K562 (cell line): ENCODE measurements around the gene HTR2A. TPM values are rescaled to one million over a fixed set of nuclear protein-coding genes. Genes with fewer than 3 reads are reported as not detected.

Experiments used
- ATAC-seq: fragments of 200-7000 bp; cut with Tn5 transposase; 3 replicates; pipeline ENCODE4 v1.9.1; 2020; ENCODE audit warnings: moderate library complexity
- BruUV-seq: library from RNA; stranded (reverse); fragments of 400-500 nt; replicated peaks from 2 replicates; lab custom pipeline; 2021; lab: Mats Ljungman, UMichigan
- CTCF ChIA-PET: fragments of 300-600 bp; formaldehyde crosslinking; extraction: SDS; loops from one replicate; lab custom pipeline; 2021; ENCODE audit warnings: low intra/inter-chr PET ratio; lab: Yijun Ruan, JAX
- POLR2A ChIA-PET: fragments of 300-600, 350-650 bp; sonication (Branson Sonifier 250); formaldehyde crosslinking; extraction: SDS; loops from one replicate; lab custom pipeline; 2021; ENCODE audit warnings: antibody characterized with exemption, inconsistent platforms; lab: Yijun Ruan, JAX
- DNase-seq, 4 experiments: peaks; one replicate each; pipeline versions ENCODE4 v3.0.0 to v3.0.0-alpha.2; 2011 to 2018; ENCODE audit warnings: low spot score in 3 of 4, mixed read lengths in 3 of 4; ENCODE audit errors: extremely low read depth in 1 of 4
- FAIRE-seq: peaks from 2 replicates; lab custom pipeline; 2011; peaks lifted over from hg19 to GRCh38; lab: Jason Lieb, UNC
- H2AFZ ChIP-seq: 2 replicates; pipeline ENCODE4 v1.6.0; 2011; ENCODE audit warnings: low read depth, low read length, control low read depth, inconsistent platforms
- H3K27ac ChIP-seq: fragments of 200-600 bp; 3 replicates; pipeline ENCODE4 v1.8.0; 2011; ENCODE audit warnings: low read depth, mild to moderate bottlenecking, control low read depth, inconsistent platforms, low read length, moderate library complexity, mixed read lengths; ENCODE audit errors: extremely low read depth
- H3K27me3 ChIP-seq, 2 experiments: fragments of 300-600 bp in 1 of 2; 2 replicates in 1 of 2; 3 replicates in 1 of 2; pipeline versions ENCODE4 v1.6.0 to v1.8.0; 2011; ENCODE audit warnings: inconsistent platforms in 2 of 2, low read length in 2 of 2, mild to moderate bottlenecking in 1 of 2, mixed read lengths in 1 of 2, moderate library complexity in 1 of 2; ENCODE audit not compliant: control insufficient read depth in 2 of 2, insufficient read depth in 2 of 2
- H3K36me3 ChIP-seq: fragments of 300-600 bp; 3 replicates; pipeline ENCODE4 v1.8.0; 2011; ENCODE audit warnings: mild to moderate bottlenecking, low read length, inconsistent platforms; ENCODE audit not compliant: control insufficient read depth, insufficient read depth
- H3K4me1 ChIP-seq, 2 experiments: fragments of 200-600 bp in 1 of 2; replicated peaks in 1 of 2; 2 replicates in 1 of 2; 3 replicates in 1 of 2; pipeline versions ENCODE4 v1.5.1 to v1.8.0; 2011; ENCODE audit warnings: inconsistent platforms in 2 of 2, low read length in 2 of 2, mild to moderate bottlenecking in 1 of 2, mixed read lengths in 1 of 2, moderate library complexity in 1 of 2; ENCODE audit not compliant: control insufficient read depth in 2 of 2, insufficient read depth in 2 of 2
- H3K4me2 ChIP-seq: 2 replicates; pipeline ENCODE4 v1.6.1; 2011; ENCODE audit warnings: low read length, control low read depth, inconsistent platforms, mixed read lengths; ENCODE audit not compliant: insufficient read depth
- H3K4me3 ChIP-seq: fragments of 200-600 bp; sonication (generic), shearing (Covaris generic); 2 replicates; pipeline ENCODE4 v1.5.1; 2016; ENCODE audit warnings: control low read depth, inconsistent platforms
- H3K79me2 ChIP-seq: fragments of 200-600 bp; 3 replicates; pipeline ENCODE4 v1.8.0; 2011; ENCODE audit warnings: low read length, inconsistent platforms; ENCODE audit not compliant: control insufficient read depth, insufficient read depth
- H3K9ac ChIP-seq, 2 experiments: 2 replicates each; pipeline versions ENCODE4 v1.6.0 to v1.6.1; 2011; ENCODE audit warnings: low read depth in 2 of 2, low read length in 2 of 2, control low read depth in 1 of 2, inconsistent platforms in 1 of 2, mild to moderate bottlenecking in 1 of 2, mixed read lengths in 1 of 2; ENCODE audit not compliant: insufficient read depth in 1 of 2
- H3K9me1 ChIP-seq: one replicate; pipeline ENCODE4 v1.6.0; 2011; ENCODE audit warnings: inconsistent platforms, mild to moderate bottlenecking, low read length, moderate library complexity; ENCODE audit not compliant: control insufficient read depth, insufficient read depth
- H3K9me3 ChIP-seq: replicated peaks from 2 replicates; pipeline ENCODE4 v1.5.1; 2011; ENCODE audit warnings: low read depth, low read length, inconsistent platforms; ENCODE audit not compliant: control insufficient read depth, insufficient read depth
- H4K20me1 ChIP-seq: replicated peaks from 2 replicates; pipeline ENCODE4 v1.6.1; 2011; ENCODE audit warnings: low read length, inconsistent platforms, mixed read lengths; ENCODE audit not compliant: control insufficient read depth, insufficient read depth
- DIDO1 ChIP-seq: fragments of 450-650 bp; IDR thresholded peaks from 2 replicates; pipeline ENCODE4 v1.6.1; 2016; ENCODE audit warnings: low read depth, missing biosample characterization, missing genetic modification characterization
- HNRNPH1 ChIP-seq: fragments of 200-400 bp; formaldehyde crosslinking; optimal IDR thresholded peaks from 2 replicates; pipeline ENCODE3; 2017; ENCODE audit warnings: low read depth, mild to moderate bottlenecking, low read length, moderate library complexity
- RREB1 ChIP-seq: fragments of 250-450 bp; sonication (Bioruptor Pico); IDR thresholded peaks from 2 replicates; pipeline ENCODE4 v1.4.0; 2020
- RUNX1 ChIP-seq: sonication (generic); IDR thresholded peaks from 2 replicates; pipeline ENCODE4 v1.6.1; 2016; ENCODE audit warnings: antibody characterized with exemption, low read depth
- SNIP1 ChIP-seq: fragments of 450-650 bp; IDR thresholded peaks from 2 replicates; pipeline ENCODE4 v1.7.1; 2017; ENCODE audit warnings: low read depth, mild to moderate bottlenecking
- TCF3 ChIP-seq: sonication (generic); formaldehyde crosslinking; IDR thresholded peaks from 2 replicates; pipeline ENCODE4 v1.4.0; 2020; ENCODE audit warnings: mild to moderate bottlenecking, missing genetic modification reagents
- ZFP30 ChIP-seq: fragments of 250-450 bp; sonication (Bioruptor Pico); IDR thresholded peaks from 2 replicates; pipeline ENCODE4 v1.8.0; 2022; ENCODE audit warnings: moderate library complexity, mild to moderate bottlenecking, inconsistent platforms, borderline replicate concordance
- ZNF165 ChIP-seq: fragments of 250-450 bp; sonication (Bioruptor Pico); IDR thresholded peaks from 2 replicates; pipeline ENCODE4 v1.4.0; 2020; ENCODE audit warnings: borderline replicate concordance
- ZNF316 ChIP-seq: fragments of 450-650 bp; IDR thresholded peaks from 2 replicates; pipeline ENCODE4 v1.6.1; 2016
- WGBS: fragments of 100-300 bp; shearing (Covaris generic); methylation state at CpG from one replicate; pipeline ENCODE4 v1.1.6; 2016; ENCODE audit warnings: low coverage, mixed read lengths; ENCODE audit not compliant: insufficient coverage; ENCODE audit errors: missing lambda C conversion rate; 5-methylcytosine and 5-hydroxymethylcytosine counted together
- in situ Hi-C: fragments of 300-500 bp; cut with MboI; formaldehyde crosslinking; loops from 4 replicates; pipeline ENCODE4 v1.15.0; 2018; ENCODE audit warnings: inconsistent platforms, mixed read lengths
- intact Hi-C: fragments of 100-400 bp; cut with micrococcal nuclease; formaldehyde crosslinking; loops from 2 replicates; pipeline ENCODE4 v1.14.2; 2022
- polyA plus RNA-seq, 8 experiments: library from polyadenylated mRNA; depleted of rRNA in 4 of 8; stranded (reverse) in 5 of 8; unstranded in 3 of 8; fragments of >200 nt; fragmentation: Nextera tagmentation in 2 of 8; fragmentation: Illumina TruSeq in 1 of 8; extraction: Ambion mirVana in 2 of 8; extraction: Trizol in 1 of 8; gene quantifications; 2 replicates each; pipeline versions ENCODE4 v1.2.1 to v1.2.3, GENCODE V29; 2011 to 2014; ENCODE audit warnings: inconsistent platforms in 1 of 8, missing spikeins in 1 of 8
- total RNA-seq, 7 experiments: library from RNA; depleted of rRNA in 6 of 7; stranded (reverse); fragments of >200 nt in 6 of 7; fragmentation: Illumina TruSeq in 2 of 7; extraction: Trizol in 2 of 7; gene quantifications; 2 replicates each; pipeline versions ENCODE4 v1.2.1 to v1.2.3, GENCODE V29; 2011 to 2021; ENCODE audit warnings: low replicate concordance in 1 of 7
- TF ChIP-seq, protein P1 (sequence below), 3 experiments: IDR thresholded peaks in 2 of 3; conservative IDR thresholded peaks in 1 of 3; 2 replicates each; pipeline ENCODE4 v1.5.1; 2011 to 2012; ENCODE audit warnings: low read length in 3 of 3, mild to moderate bottlenecking in 3 of 3, control low read depth in 2 of 3, improper control_type of control experiment in 1 of 3, inconsistent platforms in 1 of 3, low read depth in 1 of 3, mixed read lengths in 1 of 3, moderate library complexity in 1 of 3; ENCODE audit not compliant: insufficient read depth in 2 of 3
- TF ChIP-seq, protein P2 (sequence below): fragments of 450-650 bp; IDR thresholded peaks from 2 replicates; pipeline ENCODE4 v1.6.1; 2016; ENCODE audit warnings: borderline replicate concordance

Gene HTR2A
- total and polyA plus RNA-seq, 9 of the 15 experiments (the other 6 are each of a cell fraction or from before 2014, with no cell fraction given), result not detected

GRCh38 chr13:46926916-46927590 lies 30.2 kb upstream of the HTR2A start (continued):
- TF ChIP-seq RUNX1 (no peak), SNIP1 (no peak)

DNA sequence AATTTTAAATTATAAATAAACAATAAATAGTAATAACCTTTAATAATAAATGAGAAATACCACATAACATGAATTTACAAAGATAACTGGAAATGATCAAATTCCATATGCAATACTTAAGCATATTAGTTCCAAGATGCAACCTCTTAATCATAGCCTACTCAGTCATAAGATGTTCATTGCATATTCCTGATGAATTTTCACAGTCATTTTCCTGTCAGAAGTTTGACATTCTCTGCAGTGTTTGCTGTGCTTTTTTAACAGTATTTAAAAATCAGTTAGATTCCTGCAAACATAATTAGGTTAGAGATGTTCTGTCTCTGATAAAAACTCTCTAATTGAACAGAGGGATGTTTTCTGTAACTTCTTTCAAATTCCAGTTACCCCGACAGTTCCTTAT lies 28.6 kb upstream of the HTR2A start:
- Histone ChIP-seq H2AFZ (no peak overlapping the region), H3K27me3 (no peaks in the 10 kb centered on the region), H3K9me1 (no peaks in the 10 kb centered on the region), H3K9ac (no peak overlapping the region), H3K36me3 (no peaks in the 10 kb centered on the region), H3K4me1 (no peaks in the 10 kb centered on the region), H3K79me2 (no peaks in the 10 kb centered on the region), H3K4me3 (no peak overlapping the region), H3K9me3 (no peaks in the 10 kb centered on the region), H3K27ac (no peak overlapping the region), H4K20me1 (no peaks in the 10 kb centered on the region), H3K4me2 (no peak overlapping the region)
- intact Hi-C loops (no loop called here), in situ Hi-C loops (no loop called here)
- CTCF ChIA-PET, result no interaction called here
- no peak for FAIRE-seq
- WGBS, result 0% methylated on average over 1 of the region's 1 CpG
- no TSS peak for BruUV-seq
- no peak for DNase-seq
- POLR2A ChIA-PET, result no interaction called here
- ATAC-seq, result no peak
- TF ChIP-seq HNRNPH1, result no peak
- TF ChIP-seq, protein P1, sequence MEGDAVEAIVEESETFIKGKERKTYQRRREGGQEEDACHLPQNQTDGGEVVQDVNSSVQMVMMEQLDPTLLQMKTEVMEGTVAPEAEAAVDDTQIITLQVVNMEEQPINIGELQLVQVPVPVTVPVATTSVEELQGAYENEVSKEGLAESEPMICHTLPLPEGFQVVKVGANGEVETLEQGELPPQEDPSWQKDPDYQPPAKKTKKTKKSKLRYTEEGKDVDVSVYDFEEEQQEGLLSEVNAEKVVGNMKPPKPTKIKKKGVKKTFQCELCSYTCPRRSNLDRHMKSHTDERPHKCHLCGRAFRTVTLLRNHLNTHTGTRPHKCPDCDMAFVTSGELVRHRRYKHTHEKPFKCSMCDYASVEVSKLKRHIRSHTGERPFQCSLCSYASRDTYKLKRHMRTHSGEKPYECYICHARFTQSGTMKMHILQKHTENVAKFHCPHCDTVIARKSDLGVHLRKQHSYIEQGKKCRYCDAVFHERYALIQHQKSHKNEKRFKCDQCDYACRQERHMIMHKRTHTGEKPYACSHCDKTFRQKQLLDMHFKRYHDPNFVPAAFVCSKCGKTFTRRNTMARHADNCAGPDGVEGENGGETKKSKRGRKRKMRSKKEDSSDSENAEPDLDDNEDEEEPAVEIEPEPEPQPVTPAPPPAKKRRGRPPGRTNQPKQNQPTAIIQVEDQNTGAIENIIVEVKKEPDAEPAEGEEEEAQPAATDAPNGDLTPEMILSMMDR (IDR thresholded peaks at IDR 0.05 in 2 of 3, conservative IDR thresholded peaks at IDR 0.05 in 1 of 3; ENCODE audit: insufficient read depth in 2 of 3, low read depth in 1 of 3, low read length in 3 of 3), result no peak
- TF ChIP-seq DIDO1 (tag), result no peak
- no peak for TF ChIP-seq ZFP30
- TF ChIP-seq RREB1 (CRISPR knock-in tag), result no peak
- TF ChIP-seq, protein P2, sequence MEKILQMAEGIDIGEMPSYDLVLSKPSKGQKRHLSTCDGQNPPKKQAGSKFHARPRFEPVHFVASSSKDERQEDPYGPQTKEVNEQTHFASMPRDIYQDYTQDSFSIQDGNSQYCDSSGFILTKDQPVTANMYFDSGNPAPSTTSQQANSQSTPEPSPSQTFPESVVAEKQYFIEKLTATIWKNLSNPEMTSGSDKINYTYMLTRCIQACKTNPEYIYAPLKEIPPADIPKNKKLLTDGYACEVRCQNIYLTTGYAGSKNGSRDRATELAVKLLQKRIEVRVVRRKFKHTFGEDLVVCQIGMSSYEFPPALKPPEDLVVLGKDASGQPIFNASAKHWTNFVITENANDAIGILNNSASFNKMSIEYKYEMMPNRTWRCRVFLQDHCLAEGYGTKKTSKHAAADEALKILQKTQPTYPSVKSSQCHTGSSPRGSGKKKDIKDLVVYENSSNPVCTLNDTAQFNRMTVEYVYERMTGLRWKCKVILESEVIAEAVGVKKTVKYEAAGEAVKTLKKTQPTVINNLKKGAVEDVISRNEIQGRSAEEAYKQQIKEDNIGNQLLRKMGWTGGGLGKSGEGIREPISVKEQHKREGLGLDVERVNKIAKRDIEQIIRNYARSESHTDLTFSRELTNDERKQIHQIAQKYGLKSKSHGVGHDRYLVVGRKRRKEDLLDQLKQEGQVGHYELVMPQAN, result no peak
- TF ChIP-seq ZNF316, result no peak
- TF ChIP-seq TCF3, result no peak
- no peak for TF ChIP-seq ZNF165 (CRISPR knock-in tag)
